GM12873 (cell line): Measurements from ENCODE around the gene WSCD2.

Experiments used
- TF ChIP-seq, protein P1 (sequence below): IDR thresholded peaks from 2 replicates; pipeline ENCODE4 v1.5.1; 2012; ENCODE audit warnings: low read depth, mild to moderate bottlenecking, moderate library complexity, low read length, control low read depth; ENCODE audit not compliant: insufficient read depth; ENCODE audit errors: missing control alignments

WSCD2 gene

DNA sequence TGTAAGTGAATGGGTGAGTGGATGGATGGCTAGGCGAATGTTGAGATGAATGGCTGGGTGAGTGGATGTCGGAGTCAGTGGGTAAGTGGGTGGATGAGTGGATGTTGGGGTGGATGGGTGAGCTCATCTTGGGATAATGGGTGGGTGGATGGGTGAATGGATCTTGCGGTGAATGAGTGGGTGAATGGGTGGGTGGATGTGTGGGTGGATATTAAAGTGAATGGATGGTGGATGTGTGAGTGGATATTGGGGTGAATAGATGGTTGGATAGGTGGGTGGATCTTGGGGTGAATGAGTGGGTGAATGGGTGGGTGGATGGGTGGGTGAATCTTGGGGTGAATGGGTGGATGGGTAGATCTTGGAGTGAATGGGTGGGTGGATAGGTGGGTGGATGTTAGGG, 158.1 kb downstream of the WSCD2 start:
- TF ChIP-seq, protein P1, sequence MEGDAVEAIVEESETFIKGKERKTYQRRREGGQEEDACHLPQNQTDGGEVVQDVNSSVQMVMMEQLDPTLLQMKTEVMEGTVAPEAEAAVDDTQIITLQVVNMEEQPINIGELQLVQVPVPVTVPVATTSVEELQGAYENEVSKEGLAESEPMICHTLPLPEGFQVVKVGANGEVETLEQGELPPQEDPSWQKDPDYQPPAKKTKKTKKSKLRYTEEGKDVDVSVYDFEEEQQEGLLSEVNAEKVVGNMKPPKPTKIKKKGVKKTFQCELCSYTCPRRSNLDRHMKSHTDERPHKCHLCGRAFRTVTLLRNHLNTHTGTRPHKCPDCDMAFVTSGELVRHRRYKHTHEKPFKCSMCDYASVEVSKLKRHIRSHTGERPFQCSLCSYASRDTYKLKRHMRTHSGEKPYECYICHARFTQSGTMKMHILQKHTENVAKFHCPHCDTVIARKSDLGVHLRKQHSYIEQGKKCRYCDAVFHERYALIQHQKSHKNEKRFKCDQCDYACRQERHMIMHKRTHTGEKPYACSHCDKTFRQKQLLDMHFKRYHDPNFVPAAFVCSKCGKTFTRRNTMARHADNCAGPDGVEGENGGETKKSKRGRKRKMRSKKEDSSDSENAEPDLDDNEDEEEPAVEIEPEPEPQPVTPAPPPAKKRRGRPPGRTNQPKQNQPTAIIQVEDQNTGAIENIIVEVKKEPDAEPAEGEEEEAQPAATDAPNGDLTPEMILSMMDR, result no peak

DNA sequence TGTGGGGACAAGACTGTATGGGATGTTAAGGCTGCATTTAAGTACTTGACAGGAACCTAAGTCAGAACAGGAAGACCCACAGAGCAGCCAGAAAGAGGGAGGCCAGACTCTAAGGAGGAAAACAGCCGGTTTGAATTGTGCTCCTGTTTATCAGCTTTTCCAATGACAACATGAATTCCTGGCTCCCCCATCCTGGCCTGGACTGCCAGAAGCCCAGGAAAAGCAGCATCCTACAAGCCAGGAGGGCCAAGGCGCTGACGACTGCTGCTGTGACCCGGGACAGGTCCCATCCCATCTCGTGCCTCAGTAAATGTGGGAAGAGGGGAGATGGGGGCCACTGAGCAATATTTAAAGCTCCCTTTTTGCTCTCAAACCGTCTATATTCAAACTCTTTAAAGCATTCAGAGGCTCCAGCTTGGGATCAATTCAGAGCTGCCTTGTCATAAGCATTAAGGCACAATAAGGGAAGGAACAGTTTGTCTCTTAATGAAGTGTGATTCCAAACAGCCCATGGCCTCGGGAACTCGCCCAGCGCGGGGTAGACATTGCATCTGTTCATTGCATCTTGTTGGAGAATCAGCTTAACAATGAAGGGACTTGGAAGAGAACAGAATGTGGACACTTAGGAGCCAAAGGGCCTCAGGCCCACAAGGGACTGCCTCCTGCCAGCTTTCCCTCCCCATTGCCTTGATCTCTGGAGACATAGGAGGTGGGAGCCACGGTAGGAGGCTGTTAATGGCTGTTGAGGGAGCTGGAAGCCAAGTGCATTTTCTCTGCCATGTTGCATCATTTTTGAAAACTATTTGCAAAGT, 160.5 kb downstream of the WSCD2 start:
- TF ChIP-seq, protein P1, result no peak

DNA sequence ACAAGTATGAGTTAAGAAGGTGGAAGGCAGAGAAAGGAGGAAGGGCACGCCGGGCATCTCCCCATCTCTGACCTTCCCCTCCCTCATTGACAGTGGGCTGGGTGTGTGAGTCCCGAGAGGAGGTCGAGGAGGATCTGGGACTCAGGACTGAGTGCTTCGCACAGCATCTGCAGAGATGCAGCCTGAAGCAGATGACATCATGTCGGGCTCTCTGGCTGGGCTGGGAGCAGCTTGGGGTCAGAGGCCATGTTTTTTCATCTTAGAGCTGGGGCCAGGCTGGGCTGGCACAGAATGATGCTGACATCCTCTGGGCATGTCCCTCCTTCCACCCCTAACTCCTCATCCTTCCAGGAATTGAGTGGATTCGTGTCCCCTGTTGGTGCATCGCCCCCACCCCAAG, 166.6 kb downstream of the WSCD2 start:
- TF ChIP-seq, protein P1, result no peak

DNA sequence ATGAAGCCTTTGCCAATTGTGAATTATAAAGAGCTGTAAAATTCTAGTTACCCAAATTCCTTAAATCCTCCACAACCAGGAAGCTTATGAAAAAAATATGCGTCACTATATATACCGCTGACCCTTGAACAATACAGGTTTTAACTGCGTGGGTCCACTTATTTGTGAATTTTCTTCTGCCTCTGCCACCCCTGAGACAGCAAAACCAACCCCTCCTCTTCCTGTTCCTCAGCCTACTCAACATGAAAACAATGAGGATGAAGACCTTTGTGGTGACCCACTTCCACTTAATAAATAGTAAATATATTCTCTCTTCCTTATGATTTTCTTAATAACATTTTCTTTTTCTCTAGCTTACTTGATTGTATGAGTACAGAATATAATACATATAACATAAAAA, 167.9 kb downstream of the WSCD2 start:
- TF ChIP-seq, protein P1, result no peak

DNA sequence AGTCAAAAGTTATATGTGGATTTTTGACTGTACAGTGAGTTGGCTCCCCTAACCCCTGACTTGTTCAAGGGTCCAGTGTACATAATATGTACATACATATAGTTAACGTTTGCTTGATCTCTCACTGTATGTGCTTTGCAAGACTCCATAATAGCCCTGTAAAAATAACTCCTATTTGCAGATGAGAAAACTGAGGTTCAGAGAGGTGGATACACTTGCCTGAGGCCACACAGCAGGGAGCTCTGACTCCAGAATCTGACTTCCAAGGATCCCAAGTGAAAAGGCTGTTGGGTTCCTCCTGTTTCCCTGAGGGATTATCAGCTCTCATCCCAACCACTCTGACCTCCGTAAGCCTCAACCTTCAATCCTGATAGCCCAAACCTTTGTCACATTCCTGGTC, 168.3 kb downstream of the WSCD2 start:
- TF ChIP-seq, protein P1, result no peak

DNA sequence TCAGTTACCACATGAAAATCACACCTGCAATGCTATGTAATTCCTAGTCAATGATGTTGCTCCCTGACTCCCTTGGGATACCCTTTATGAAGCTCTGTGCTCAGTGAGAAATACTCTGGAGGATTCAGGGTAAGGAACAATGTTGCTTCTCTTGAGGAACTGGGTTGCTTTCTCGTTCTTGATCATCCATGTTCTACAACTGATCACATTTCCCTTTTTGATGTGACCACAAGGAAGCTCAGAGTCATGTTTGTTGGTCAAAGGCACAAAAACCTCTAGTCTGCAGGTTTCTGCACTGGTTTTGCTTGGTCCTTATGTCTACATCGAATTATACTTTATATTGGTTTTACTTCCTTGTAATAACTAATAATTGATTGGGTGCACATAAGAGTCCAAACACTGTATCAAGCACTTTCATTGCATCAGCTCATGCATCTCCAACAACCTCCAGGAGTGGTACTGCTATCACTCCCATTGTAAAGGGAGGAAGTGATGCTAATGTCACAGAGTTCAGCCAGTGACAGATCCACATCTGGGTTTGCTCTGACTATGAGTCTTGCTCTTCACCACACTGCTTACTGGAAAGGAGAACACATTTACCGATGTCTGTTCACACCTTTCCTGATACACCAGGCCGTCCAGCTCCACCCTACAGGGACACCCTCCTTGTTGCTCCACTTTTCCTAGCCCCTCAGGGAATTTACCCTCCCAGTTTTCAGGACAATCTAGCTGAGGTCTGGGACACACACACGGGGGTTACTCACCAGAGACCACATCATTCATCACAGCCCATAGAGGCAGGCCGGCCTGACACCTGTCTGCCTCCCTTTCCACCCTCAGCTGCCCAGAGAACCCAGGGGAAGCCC, 169.0 kb downstream of the WSCD2 start:
- TF ChIP-seq, protein P1, result no peak

DNA sequence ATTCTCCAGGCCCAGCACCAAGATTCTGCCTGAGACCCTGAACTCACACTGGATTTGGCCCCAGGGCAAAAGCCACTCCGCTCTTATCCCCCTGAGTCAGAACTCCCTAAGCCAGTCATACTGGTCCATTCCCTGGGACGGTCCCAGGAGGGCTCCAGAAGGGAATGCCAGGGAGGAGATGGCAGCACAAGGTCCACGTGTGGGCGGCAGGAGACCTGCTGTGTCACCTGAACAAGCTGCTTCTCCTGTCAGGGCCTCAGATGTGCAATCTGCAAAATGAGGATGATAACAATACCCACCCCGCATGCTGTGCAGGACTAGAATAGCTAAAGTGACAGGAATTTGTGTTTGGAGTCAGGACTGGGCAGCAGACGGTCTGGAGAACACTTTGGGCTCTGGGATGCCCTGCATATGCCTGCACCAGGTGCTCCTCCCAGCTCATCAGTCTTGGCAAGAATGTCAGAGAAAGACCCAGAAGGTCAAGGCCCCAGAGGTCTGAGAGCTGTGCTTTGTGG, 169.7 kb downstream of the WSCD2 start:
- TF ChIP-seq, protein P1, result no peak
